H9 (cell line): ENCODE data around the gene DGCR2. TPM values are rescaled to one million over a fixed set of nuclear protein-coding genes. Genes with fewer than 3 reads are reported as not detected.

ENCODE experiments used
- DNase-seq: peaks from one replicate; pipeline ENCODE4 v3.0.0-alpha.2; 2017
- H2AFZ ChIP-seq: one replicate; pipeline ENCODE4 v1.6.1; 2013; ENCODE audit warnings: mild to moderate bottlenecking, low read length, control low read depth, moderate library complexity
- H2AK5ac ChIP-seq: 2 replicates; pipeline ENCODE4 v1.6.1; 2013; ENCODE audit warnings: low read length, control low read depth, mixed read lengths; ENCODE audit not compliant: insufficient read length
- H2BK120ac ChIP-seq: one replicate; pipeline ENCODE4 v1.6.1; 2013; ENCODE audit warnings: low read depth, mild to moderate bottlenecking, low read length, control low read depth, inconsistent platforms; ENCODE audit not compliant: poor library complexity, severe bottlenecking
- H2BK12ac ChIP-seq: 2 replicates; pipeline ENCODE4 v1.6.1; 2013; ENCODE audit warnings: low read length, control low read depth, mixed read lengths, low read depth; ENCODE audit not compliant: insufficient read length
- H2BK15ac ChIP-seq: 2 replicates; pipeline ENCODE4 v1.6.1; 2013; ENCODE audit warnings: low read depth, low read length, control low read depth
- H2BK20ac ChIP-seq: one replicate; pipeline ENCODE4 v1.6.1; 2013; ENCODE audit warnings: low read depth, mild to moderate bottlenecking, low read length, control low read depth, inconsistent platforms; ENCODE audit not compliant: poor library complexity, severe bottlenecking
- H2BK5ac ChIP-seq: 2 replicates; pipeline ENCODE4 v1.6.1; 2013; ENCODE audit warnings: low read length, control low read depth, mixed read lengths; ENCODE audit not compliant: insufficient read length
- H3K14ac ChIP-seq: 2 replicates; pipeline ENCODE4 v1.6.1; 2013; ENCODE audit warnings: low read length, control low read depth; ENCODE audit not compliant: insufficient read depth
- H3K18ac ChIP-seq: 2 replicates; pipeline ENCODE4 v1.6.1; 2013; ENCODE audit warnings: low read depth, mild to moderate bottlenecking, mixed read lengths, low read length, control low read depth; ENCODE audit not compliant: insufficient read length
- H3K23ac ChIP-seq: 2 replicates; pipeline ENCODE4 v1.6.1; 2013; ENCODE audit warnings: low read length, control low read depth, mixed read lengths, low read depth; ENCODE audit not compliant: insufficient read length
- H3K23me2 ChIP-seq: 2 replicates; pipeline ENCODE4 v1.6.1; 2013; ENCODE audit warnings: low read depth, mild to moderate bottlenecking, mixed read lengths, low read length, control low read depth; ENCODE audit not compliant: insufficient read length, poor library complexity, severe bottlenecking
- H3K27ac ChIP-seq: 2 replicates; pipeline ENCODE4 v1.5.1; 2013; ENCODE audit warnings: low read length, control low read depth, mixed read lengths, low read depth; ENCODE audit not compliant: insufficient read length
- H3K27me3 ChIP-seq: 2 replicates; pipeline ENCODE4 v1.6.1; 2013; ENCODE audit warnings: low read length, control low read depth, inconsistent platforms; ENCODE audit not compliant: insufficient read depth
- H3K4ac ChIP-seq: 2 replicates; pipeline ENCODE4 v1.6.1; 2013; ENCODE audit warnings: low read depth, mild to moderate bottlenecking, control low read depth, inconsistent platforms, low read length, moderate library complexity
- H3K4me1 ChIP-seq: 2 replicates; pipeline ENCODE4 v1.6.1; 2013; ENCODE audit warnings: low read length, control low read depth, inconsistent platforms; ENCODE audit not compliant: insufficient read depth
- H3K4me2 ChIP-seq: 2 replicates; pipeline ENCODE4 v1.6.1; 2013; ENCODE audit warnings: low read length, control low read depth, mixed read lengths; ENCODE audit not compliant: insufficient read length, insufficient read depth
- H3K56ac ChIP-seq: 2 replicates; pipeline ENCODE4 v1.6.1; 2013; ENCODE audit warnings: low read depth, mild to moderate bottlenecking, mixed read lengths, low read length, control low read depth; ENCODE audit not compliant: insufficient read length
- H3K79me1 ChIP-seq: 2 replicates; pipeline ENCODE4 v1.6.1; 2013; ENCODE audit warnings: low read depth, mild to moderate bottlenecking, moderate library complexity, low read length, control low read depth, inconsistent platforms; ENCODE audit not compliant: insufficient read depth, poor library complexity, severe bottlenecking
- H3K79me2 ChIP-seq: 2 replicates; pipeline ENCODE4 v1.6.1; 2013; ENCODE audit warnings: low read length, control low read depth, inconsistent platforms; ENCODE audit not compliant: insufficient read depth
- H3K9ac ChIP-seq: 2 replicates; pipeline ENCODE4 v1.6.1; 2013; ENCODE audit warnings: low read length, control low read depth, mixed read lengths; ENCODE audit not compliant: insufficient read length; ENCODE audit errors: extremely low read depth
- H3K9me3 ChIP-seq: one replicate; pipeline ENCODE4 v1.6.1; 2013; ENCODE audit warnings: low read depth, low read length, inconsistent platforms; ENCODE audit not compliant: control insufficient read depth
- H3T11ph ChIP-seq: one replicate; pipeline ENCODE4 v1.6.1; 2013; ENCODE audit warnings: mild to moderate bottlenecking, low read length, control low read depth, inconsistent platforms
- H4K20me1 ChIP-seq: one replicate; pipeline ENCODE4 v1.6.1; 2013; ENCODE audit not compliant: control insufficient read depth, insufficient read length, insufficient read depth
- H4K5ac ChIP-seq: 2 replicates; pipeline ENCODE4 v1.6.1; 2013; ENCODE audit warnings: low read depth, mild to moderate bottlenecking, mixed read lengths, low read length, control low read depth; ENCODE audit not compliant: insufficient read length
- H4K8ac ChIP-seq: replicated peaks from 2 replicates; pipeline ENCODE4 v1.6.1; 2013; ENCODE audit warnings: low read length, control low read depth, mixed read lengths, low read depth; ENCODE audit not compliant: insufficient read length
- H4K91ac ChIP-seq: 2 replicates; pipeline ENCODE4 v1.6.1; 2013; ENCODE audit warnings: low read depth, mild to moderate bottlenecking, moderate library complexity, mixed read lengths, low read length, control low read depth; ENCODE audit not compliant: insufficient read length
- H3K27ac Mint-ChIP-seq, 3 experiments: 2 replicates in 2 of 3; 3 replicates in 1 of 3; pipeline ENCODE4 v1.8.0; 2020 to 2021; ENCODE audit warnings: mixed read lengths in 3 of 3, mild to moderate bottlenecking in 1 of 3, moderate library complexity in 1 of 3
- H3K27me3 Mint-ChIP-seq: 2 replicates; pipeline ENCODE4 v1.8.0; 2021; ENCODE audit warnings: low read depth, mild to moderate bottlenecking, moderate library complexity, mixed read lengths
- H3K36me3 Mint-ChIP-seq, 3 experiments: 2 replicates in 2 of 3; 3 replicates in 1 of 3; pipeline ENCODE4 v1.8.0; 2020 to 2021; ENCODE audit warnings: low read depth in 3 of 3, mixed read lengths in 3 of 3; ENCODE audit not compliant: insufficient read depth in 1 of 3
- H3K4me1 Mint-ChIP-seq, 2 experiments: 2 replicates each; pipeline ENCODE4 v1.8.0; 2020; ENCODE audit warnings: mixed read lengths in 2 of 2
- H3K4me3 Mint-ChIP-seq, 2 experiments: 2 replicates in 1 of 2; 3 replicates in 1 of 2; pipeline ENCODE4 v1.8.0; 2020 to 2021; ENCODE audit warnings: mild to moderate bottlenecking in 2 of 2, mixed read lengths in 2 of 2, moderate library complexity in 1 of 2
- H3K9me3 Mint-ChIP-seq, 2 experiments: 2 replicates in 1 of 2; 3 replicates in 1 of 2; pipeline ENCODE4 v1.8.0; 2020; ENCODE audit warnings: mild to moderate bottlenecking in 2 of 2, mixed read lengths in 2 of 2, moderate library complexity in 1 of 2
- CTCF ChIP-seq: fragments of 200-600 bp; sonication (generic); conservative IDR thresholded peaks from 3 replicates; pipeline ENCODE4 v1.8.0; 2021; ENCODE audit warnings: antibody characterized with exemption, mild to moderate bottlenecking
- WGBS: extraction: QIAGEN DNeasy Blood & Tissue Kit; methylation state at CpG from one replicate; pipeline ENCODE4 v1.1.7; 2013; ENCODE audit warnings: missing lambda C conversion rate, low lambda C conversion rate, mixed read lengths; ENCODE audit not compliant: insufficient read length; ENCODE audit errors: extremely low coverage; 5-methylcytosine and 5-hydroxymethylcytosine counted together
- total RNA-seq: library from RNA; stranded (reverse); gene quantifications from 2 replicates; pipeline ENCODE4 v1.2.1, GENCODE V29; 2021

The DGCR2 gene
- total RNA-seq, 1 experiment from 2014 or later = 47.2 TPM

- Mint-ChIP-seq H3K27ac (no peak overlapping the region), H3K36me3 (peaks cover 0 to 1% (median 0%) of the 10 kb centered on the region in 3 experiments; a peak in 2 of 7 replicates), H3K4me1 (peaks cover 25 to 44% of the 10 kb centered on the region in 2 experiments), H3K9me3 (no peaks in the 10 kb centered on the region), H3K27me3 (no peaks in the 10 kb centered on the region), H3K4me3 (no peak overlapping the region)
- H3K4me2 ChIP-seq = no peak overlapping the region
- no peak overlapping the region for H3K18ac ChIP-seq
- peaks cover 2% of the 10 kb centered on the region for H4K20me1 ChIP-seq
- no peak overlapping the region for H2BK5ac ChIP-seq
- H3K79me2 ChIP-seq = peaks cover 22% of the 10 kb centered on the region; the same call in 1 of the 2 replicates
- peaks cover 3% of the 10 kb centered on the region for H3K79me1 ChIP-seq
- H3K56ac ChIP-seq = no peak overlapping the region
- H3K27ac ChIP-seq = no peak overlapping the region
- H3K9ac ChIP-seq = no peak overlapping the region
- H3T11ph ChIP-seq = no peak overlapping the region
- H3K4ac ChIP-seq = no peak overlapping the region
- WGBS = no CpG with 5 or more reads among the region's 5 CpGs
- no peak overlapping the region for H3K14ac ChIP-seq
- TF ChIP-seq CTCF = no peak
- no peak overlapping the region for H2BK20ac ChIP-seq
- no peak overlapping the region for H4K8ac ChIP-seq
- H2BK12ac ChIP-seq = no peak overlapping the region
- no peak overlapping the region for H3K23ac ChIP-seq
- no peaks in the 10 kb centered on the region for H3K9me3 ChIP-seq
- no peak for DNase-seq
- no peak overlapping the region for H4K91ac ChIP-seq
- peaks cover 8% of the 10 kb centered on the region; the same call in 1 of the 2 replicates for H3K4me1 ChIP-seq
- H2AK5ac ChIP-seq = no peak overlapping the region
- H2BK120ac ChIP-seq = no peak overlapping the region
- no peak overlapping the region for H2AFZ ChIP-seq
- no peaks in the 10 kb centered on the region for H3K27me3 ChIP-seq
- no peaks in the 10 kb centered on the region for H3K23me2 ChIP-seq
- no peak overlapping the region for H2BK15ac ChIP-seq
- no peak overlapping the region for H4K5ac ChIP-seq
Observed at GRCh38 chr22:19113429-19113828, 8.8 kb downstream of the DGCR2 start.
